HEK293T (cell line): Measurements from ENCODE around the gene ZNF618.

Experiments used
- CTCF ChIA-PET: fragments of 350-600 bp; formaldehyde crosslinking; extraction: SDS; loops from one replicate; lab custom pipeline; 2021; ENCODE audit warnings: antibody characterized with exemption, inconsistent platforms; lab: Yijun Ruan, JAX
- POLR2A ChIA-PET: fragments of 350-600 bp; formaldehyde crosslinking; extraction: SDS; loops from one replicate; lab custom pipeline; 2020; ENCODE audit warnings: antibody characterized with exemption, inconsistent platforms; lab: Yijun Ruan, JAX
- DNase-seq: peaks from one replicate; pipeline ENCODE4 v3.0.0; 2012; ENCODE audit warnings: mixed read lengths; ENCODE audit errors: extremely low spot score
- BHLHE40 ChIP-seq: fragments of 450-650 bp; IDR thresholded peaks from 2 replicates; pipeline ENCODE4 v1.6.1; 2016; ENCODE audit warnings: mild to moderate bottlenecking, moderate library complexity, borderline replicate concordance
- CTBP1 ChIP-seq: fragments of 450-650 bp; IDR thresholded peaks from 2 replicates; pipeline ENCODE4 v1.6.1; 2016; ENCODE audit warnings: borderline replicate concordance
- ELF4 ChIP-seq: fragments of 450-650 bp; IDR thresholded peaks from 2 replicates; pipeline ENCODE4 v1.6.1; 2017; ENCODE audit warnings: antibody characterized with exemption
- FOXA1 ChIP-seq: fragments of 450-650 bp; IDR thresholded peaks from 2 replicates; pipeline ENCODE4 v1.6.1; 2016; ENCODE audit warnings: mild to moderate bottlenecking
- FOXK2 ChIP-seq: fragments of 450-650 bp; IDR thresholded peaks from 2 replicates; pipeline ENCODE4 v1.6.1; 2016; ENCODE audit warnings: mild to moderate bottlenecking
- FOXM1 ChIP-seq: fragments of 450-650 bp; IDR thresholded peaks from 2 replicates; pipeline ENCODE4 v1.6.1; 2017; ENCODE audit warnings: mild to moderate bottlenecking, borderline replicate concordance
- HDGF ChIP-seq: fragments of 450-650 bp; IDR thresholded peaks from 2 replicates; pipeline ENCODE4 v1.6.1; 2017; ENCODE audit warnings: antibody characterized with exemption, borderline replicate concordance
- L3MBTL2 ChIP-seq: fragments of 450-650 bp; conservative IDR thresholded peaks from 2 replicates; pipeline ENCODE4 v1.6.1; 2016; ENCODE audit warnings: mild to moderate bottlenecking
- LEF1 ChIP-seq: fragments of 450-650 bp; IDR thresholded peaks from 2 replicates; pipeline ENCODE4 v1.6.1; 2017; ENCODE audit warnings: mild to moderate bottlenecking, borderline replicate concordance
- NFRKB ChIP-seq: fragments of 450-650 bp; IDR thresholded peaks from 2 replicates; pipeline ENCODE4 v1.6.1; 2016; ENCODE audit warnings: mild to moderate bottlenecking, moderate library complexity
- PKNOX1 ChIP-seq: fragments of 450-650 bp; IDR thresholded peaks from 2 replicates; pipeline ENCODE4 v1.6.1; 2016
- SP1 ChIP-seq: fragments of 450-650 bp; IDR thresholded peaks from 2 replicates; pipeline ENCODE4 v1.6.1; 2017
- SUZ12 ChIP-seq: fragments of 450-650 bp; IDR thresholded peaks from 2 replicates; pipeline ENCODE4 v1.6.1; 2016; ENCODE audit warnings: mild to moderate bottlenecking
- TARDBP ChIP-seq: fragments of 450-650 bp; IDR thresholded peaks from 2 replicates; pipeline ENCODE4 v1.6.1; 2016
- ZNF384 ChIP-seq: fragments of 450-650 bp; IDR thresholded peaks from 2 replicates; pipeline ENCODE4 v1.6.1; 2016

Gene ZNF618

GRCh38 chr9:113882181-113882580, 6.1 kb downstream of the ZNF618 start:
- POLR2A ChIA-PET = no interaction called here
- CTCF ChIA-PET = interaction anchor here (0.7 kb wide), 1 partner anchor 436 kb away, joined by 3 read pairs; no protein-coding TSS in a partner anchor
- TF ChIP-seq TARDBP (no peak), BHLHE40 (no peak), L3MBTL2 (no peak), CTBP1 (no peak)
- DNase-seq = no peak

- TF ChIP-seq SP1 (no peak), L3MBTL2 (no peak)
- ChIA-PET POLR2A (no interaction called here), CTCF (no interaction called here)
- DNase-seq = no peak
Observed at GRCh38 chr9:113882636-113883164, 6.6 kb downstream of the ZNF618 start.

- no peak for DNase-seq
- POLR2A ChIA-PET = no interaction called here
- CTCF ChIA-PET = no interaction called here
- TF ChIP-seq HDGF (no peak), NFRKB (no peak), FOXA1 (no peak), PKNOX1 (no peak), LEF1 (no peak)
Observed at GRCh38 chr9:113885183-113886025, 9.3 kb downstream of the ZNF618 start.

DNA sequence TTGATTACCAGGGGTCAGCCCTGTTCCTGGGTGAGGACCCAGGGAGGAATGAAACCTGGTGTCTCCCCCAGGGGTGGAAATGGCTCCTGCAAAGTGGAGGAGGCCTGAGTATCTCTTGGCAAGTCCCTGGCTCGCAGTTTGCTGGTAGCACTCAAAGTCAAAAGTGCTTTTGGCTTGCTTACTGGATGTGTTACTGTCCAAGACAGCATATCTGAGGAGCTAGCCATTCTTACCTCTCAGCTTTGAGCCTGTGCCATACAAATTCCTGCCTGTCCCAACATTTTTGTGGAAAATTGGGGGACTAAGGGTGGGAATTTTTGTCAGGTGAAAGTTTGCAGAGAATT, 9.9 kb downstream of the ZNF618 start:
- CTCF ChIA-PET = no interaction called here
- DNase-seq = no peak
- TF ChIP-seq ELF4 (no peak), SP1 (no peak), FOXA1 (no peak), BHLHE40 (no peak), PKNOX1 (no peak), CTBP1 (no peak), TARDBP (no peak), ZNF384 (no peak), LEF1 (no peak), NFRKB (no peak), FOXK2 (no peak)
- POLR2A ChIA-PET = interaction anchor here (0.6 kb wide), 1 partner anchor 11 kb away, joined by 4 read pairs; no protein-coding TSS in a partner anchor

- ChIA-PET CTCF (no interaction called here), POLR2A (interaction anchor here (0.6 kb wide), 1 partner anchor 11 kb away, joined by 4 read pairs; no protein-coding TSS in a partner anchor)
- TF ChIP-seq FOXK2 = no peak
- no peak for TF ChIP-seq L3MBTL2
- TF ChIP-seq SUZ12 = no peak
- no peak for TF ChIP-seq LEF1
- TF ChIP-seq ELF4 = no peak
- no peak for TF ChIP-seq FOXA1
- no peak for DNase-seq
Observed at GRCh38 chr9:113886466-113886865, 10.4 kb downstream of the ZNF618 start.

GRCh38 chr9:113886933-113887332, 10.8 kb downstream of the ZNF618 start:
- ChIA-PET POLR2A (no interaction called here), CTCF (no interaction called here)
- TF ChIP-seq NFRKB (no peak), FOXA1 (no peak), PKNOX1 (no peak)
- no peak for DNase-seq

GRCh38 chr9:113887436-113887835, 11.3 kb downstream of the ZNF618 start:
- ChIA-PET CTCF (no interaction called here), POLR2A (no interaction called here)
- no peak for DNase-seq
- TF ChIP-seq ZNF384 (no peak), LEF1 (no peak), FOXM1 (no peak), FOXK2 (no peak), HDGF (no peak), TARDBP (no peak), L3MBTL2 (no peak), CTBP1 (no peak), SP1 (no peak)
